Activated CD4-positive, alpha-beta T cell treated with anti-CD3 and anti-CD28 coated beads for 36 hours (primary cell): ENCODE data around the gene CSAG1. TPM values are rescaled to one million over a fixed set of nuclear protein-coding genes. Genes with fewer than 3 reads are reported as not detected.
"Not testable (repeated sequence)": the region's sequence is repeated elsewhere in the genome, so short reads cannot be mapped to it uniquely, and the experiment has no call there.

Source experiments
- ATAC-seq: fragments of 200-7000 bp; cut with Tn5 transposase; one replicate; pipeline ENCODE4 v1.10.0; 2021; ENCODE audit warnings: mild to moderate bottlenecking, moderate library complexity
- CTCF ChIA-PET: fragments of 350-600 bp; sonication (Branson Sonifier 250); formaldehyde crosslinking; loops from one replicate; lab custom pipeline; 2021; ENCODE audit warnings: antibody characterized with exemption; lab: Charles Lee
- POLR2A ChIA-PET: fragments of 350-600 bp; sonication (Branson Sonifier 250); formaldehyde crosslinking; loops from one replicate; lab custom pipeline; 2021; ENCODE audit warnings: antibody characterized with exemption, inconsistent platforms; lab: Charles Lee
- DNase-seq: peaks from one replicate; pipeline ENCODE4 v3.0.0-alpha.2; 2020
- H3K27ac Mint-ChIP-seq: one replicate; pipeline ENCODE4 v1.8.0; 2021; ENCODE audit warnings: mixed read lengths
- H3K27me3 Mint-ChIP-seq: one replicate; pipeline ENCODE4 v1.8.0; 2021; ENCODE audit warnings: mixed read lengths
- H3K36me3 Mint-ChIP-seq: one replicate; pipeline ENCODE4 v1.8.0; 2021; ENCODE audit warnings: low read depth, mixed read lengths
- H3K4me1 Mint-ChIP-seq: one replicate; pipeline ENCODE4 v1.8.0; 2021; ENCODE audit warnings: mixed read lengths
- H3K4me3 Mint-ChIP-seq: one replicate; pipeline ENCODE4 v1.8.0; 2021; ENCODE audit warnings: mild to moderate bottlenecking, moderate library complexity, mixed read lengths
- H3K9me3 Mint-ChIP-seq: one replicate; pipeline ENCODE4 v1.8.0; 2021; ENCODE audit warnings: low read depth, mixed read lengths
- intact Hi-C, 2 experiments: fragments of 100-400 bp; cut with DNase I in 1 of 2; cut with micrococcal nuclease in 1 of 2; formaldehyde crosslinking; loops; one replicate each; pipeline versions ENCODE4 v1.14.2 to v1.15.1; 2022 to 2024; cut with DNase I, micrococcal nuclease
- total RNA-seq, 2 experiments: library from RNA; stranded (reverse); gene quantifications; one replicate each; pipeline ENCODE4 v1.2.3, GENCODE V29; 2021

Gene CSAG1
- total RNA-seq, 2 experiments from 2014 or later = not detected

DNA sequence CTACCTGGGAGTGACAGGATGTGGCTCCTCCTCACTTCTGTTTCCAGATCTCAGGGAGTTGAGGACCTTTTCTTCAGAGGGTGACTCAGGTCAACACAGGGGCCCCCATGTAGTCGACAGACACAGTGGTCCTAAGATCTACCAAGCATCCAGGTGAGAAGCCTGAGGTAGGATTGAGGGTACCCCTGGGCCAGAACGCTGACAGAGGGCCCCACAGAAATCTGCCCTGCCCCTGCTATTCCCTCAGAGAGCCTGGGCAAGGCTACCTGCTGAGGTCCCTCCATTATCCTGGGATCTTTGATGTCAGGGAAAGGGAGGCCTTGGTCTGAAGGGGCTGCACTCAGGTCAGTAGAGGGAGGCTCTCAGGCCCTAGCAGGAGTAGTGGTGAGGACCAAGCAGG, 1.6 kb upstream of the CSAG1 start:
- ChIA-PET POLR2A (no interaction called here), CTCF (no interaction called here)
- H3K36me3 Mint-ChIP-seq = no peaks in the 10 kb centered on the region
- H3K27me3 Mint-ChIP-seq = no peaks in the 10 kb centered on the region
- H3K4me1 Mint-ChIP-seq = no peaks in the 10 kb centered on the region
- intact Hi-C loops = no loop called here
- H3K4me3 Mint-ChIP-seq = no peak overlapping the region
- no peak overlapping the region for H3K27ac Mint-ChIP-seq
- ATAC-seq (no peak), DNase-seq (no peak)
- H3K9me3 Mint-ChIP-seq = no peaks in the 10 kb centered on the region

DNA sequence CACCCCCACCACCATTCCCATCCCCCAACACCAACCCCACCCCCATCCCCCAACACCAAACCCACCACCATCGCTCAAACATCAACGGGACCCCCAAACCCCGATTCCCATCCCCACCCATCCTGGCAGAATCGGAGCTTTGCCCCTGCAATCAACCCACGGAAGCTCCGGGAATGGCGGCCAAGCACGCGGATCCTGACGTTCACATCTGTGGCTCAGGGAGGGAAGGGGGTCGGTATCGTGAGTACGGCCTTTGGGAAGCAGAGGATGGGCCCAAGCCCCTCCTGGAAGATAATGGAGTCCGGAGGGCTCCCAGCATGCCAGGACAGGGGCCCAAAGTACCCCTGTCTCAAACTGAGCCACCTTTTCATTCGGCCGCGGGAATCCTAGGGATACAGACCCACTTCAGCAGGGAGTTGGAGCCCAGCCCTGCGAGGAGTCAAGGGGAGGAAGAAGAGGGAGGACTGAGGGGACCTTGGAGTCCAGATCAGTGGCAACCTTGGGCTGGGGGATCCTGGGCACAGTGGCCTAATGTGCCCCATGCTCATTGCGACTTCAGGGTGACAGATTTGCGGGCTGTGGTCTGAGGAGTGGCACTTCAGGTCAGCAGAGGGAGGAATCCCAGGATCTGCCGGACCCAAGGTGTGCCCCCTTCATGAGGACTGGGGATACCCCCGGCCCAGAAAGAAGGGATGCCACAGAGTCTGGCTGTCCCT, 780 bp upstream of the CSAG1 start:
- intact Hi-C loops, ATAC-seq, CTCF ChIA-PET, POLR2A ChIA-PET, H3K4me1 Mint-ChIP-seq, H3K27ac Mint-ChIP-seq, H3K36me3 Mint-ChIP-seq, DNase-seq, H3K9me3 Mint-ChIP-seq, H3K27me3 Mint-ChIP-seq, H3K4me3 Mint-ChIP-seq: not testable (repeated sequence)

DNA sequence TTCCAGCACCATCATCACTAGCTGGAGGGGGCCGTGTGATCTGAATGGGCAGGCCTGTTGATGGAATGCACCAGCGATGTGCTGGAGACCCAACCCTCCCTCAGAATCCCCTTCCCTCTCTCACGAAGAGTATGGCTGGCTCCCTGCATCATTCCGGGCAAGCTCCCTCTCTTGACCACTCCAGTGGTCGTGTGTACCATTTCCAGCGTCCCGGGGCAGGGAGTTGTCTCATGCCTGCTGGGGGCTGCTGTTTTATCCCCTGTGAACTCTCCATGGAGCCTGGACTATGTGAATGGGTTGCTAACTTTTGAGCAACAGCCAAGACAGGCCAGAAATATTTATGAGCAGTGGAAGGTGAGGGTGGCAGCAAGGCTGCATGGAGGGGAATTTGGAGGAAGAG, 8.1 kb downstream of the CSAG1 start:
- DNase-seq = no peak
- CTCF ChIA-PET = no interaction called here
- Mint-ChIP-seq H3K4me1 (no peaks in the 10 kb centered on the region), H3K27me3 (peaks cover 2% of the 10 kb centered on the region), H3K36me3 (no peaks in the 10 kb centered on the region), H3K4me3 (no peak overlapping the region), H3K27ac (no peak overlapping the region), H3K9me3 (no peaks in the 10 kb centered on the region)
- POLR2A ChIA-PET = no interaction called here
- ATAC-seq = no peak
- intact Hi-C loops = no loop called here

DNA sequence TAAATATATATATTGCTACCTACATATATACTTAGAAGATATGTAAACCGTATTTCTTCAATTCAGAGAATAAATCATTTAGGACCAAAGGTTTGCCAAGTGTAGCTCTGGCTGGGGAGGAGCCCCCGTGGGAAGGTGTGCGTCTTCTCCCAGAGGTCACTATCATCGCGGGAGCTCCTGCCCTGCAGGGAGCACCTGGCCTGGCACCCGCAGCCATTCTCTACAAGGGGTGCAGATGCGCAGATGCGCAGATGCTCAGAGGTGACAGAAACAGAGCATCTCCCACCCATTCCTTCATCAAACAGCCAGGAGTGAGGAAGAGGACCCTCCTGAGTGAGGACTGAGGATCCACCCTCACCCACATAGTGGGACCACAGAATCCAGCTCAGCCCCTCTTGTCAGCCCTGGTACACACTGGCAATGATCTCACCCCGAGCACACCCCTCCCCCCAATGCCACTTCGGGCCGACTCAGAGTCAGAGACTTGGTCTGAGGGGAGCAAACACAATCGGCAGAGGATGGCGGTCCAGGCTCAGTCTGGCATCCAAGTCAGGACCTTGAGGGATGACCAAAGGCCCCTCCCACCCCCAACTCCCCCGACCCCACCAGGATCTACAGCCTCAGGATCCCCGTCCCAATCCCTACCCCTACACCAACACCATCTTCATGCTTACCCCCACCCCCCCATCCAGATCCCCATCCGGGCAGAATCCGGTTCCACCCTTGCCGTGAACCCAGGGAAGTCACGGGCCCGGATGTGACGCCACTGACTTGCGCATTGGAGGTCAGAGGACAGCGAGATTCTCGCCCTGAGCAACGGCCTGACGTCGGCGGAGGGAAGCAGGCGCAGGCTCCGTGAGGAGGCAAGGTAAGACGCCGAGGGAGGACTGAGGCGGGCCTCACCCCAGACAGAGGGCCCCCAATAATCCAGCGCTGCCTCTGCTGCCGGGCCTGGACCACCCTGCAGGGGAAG, 19.4 kb downstream of the CSAG1 start, which contains the start of gene MAGEA2B:
Gene MAGEA2B, plus strand, starts transcription at position 814 of the 973 bp plus-strand sequence. CDS start 2,479 bp downstream, outside the sequence.
- POLR2A ChIA-PET, CTCF ChIA-PET, H3K4me1 Mint-ChIP-seq, ATAC-seq, H3K27me3 Mint-ChIP-seq, DNase-seq, intact Hi-C loops, H3K27ac Mint-ChIP-seq, H3K4me3 Mint-ChIP-seq, H3K9me3 Mint-ChIP-seq, H3K36me3 Mint-ChIP-seq: not testable (repeated sequence)

DNA sequence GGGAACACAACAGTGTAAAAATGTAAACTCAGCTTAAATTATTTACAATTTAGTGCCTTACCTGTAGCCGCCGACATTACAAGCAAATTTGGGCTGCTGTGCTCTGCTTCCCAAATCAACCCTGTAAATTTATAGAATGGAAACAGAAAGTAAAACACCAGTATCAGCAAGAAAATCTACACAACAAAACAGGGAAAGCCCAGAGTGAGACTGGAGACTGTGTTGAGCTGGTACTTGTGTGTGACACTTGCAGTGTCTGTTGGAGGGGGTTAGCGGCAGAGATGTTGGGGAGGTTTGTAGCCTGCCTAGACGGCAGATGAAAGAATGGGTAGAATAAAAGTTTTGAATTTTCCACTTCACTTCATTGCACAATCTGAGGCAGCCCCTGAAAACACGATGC, 20.3 kb downstream of the CSAG1 start:
- POLR2A ChIA-PET = not testable (repeated sequence)

DNA sequence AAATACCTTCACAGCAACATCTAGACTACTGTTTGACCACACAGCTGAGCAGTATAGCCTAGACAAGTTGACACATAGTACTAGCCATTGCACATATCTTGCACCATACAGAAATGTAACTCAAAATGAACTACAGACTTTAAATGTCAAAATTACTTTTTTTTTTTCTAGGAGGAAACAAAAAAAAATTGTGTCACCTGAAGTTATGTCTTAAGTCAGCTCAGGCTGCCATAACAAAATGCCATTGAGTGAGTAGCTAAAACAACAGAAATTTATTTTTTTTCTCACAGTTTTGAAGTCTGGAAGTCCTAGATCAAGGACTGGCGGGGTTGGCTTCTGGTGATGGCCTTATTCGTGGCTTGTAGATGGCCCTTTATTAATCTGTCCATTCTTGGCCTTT, 24.3 kb downstream of the CSAG1 start, which contains the start of gene CSAG2:
Gene CSAG2, minus strand, starts transcription at position 101 of the 400 bp plus-strand sequence. CDS start 161 bp downstream, outside the sequence.
- intact Hi-C loops, H3K27me3 Mint-ChIP-seq, H3K9me3 Mint-ChIP-seq, POLR2A ChIA-PET, H3K4me3 Mint-ChIP-seq, H3K27ac Mint-ChIP-seq, H3K36me3 Mint-ChIP-seq, H3K4me1 Mint-ChIP-seq, CTCF ChIA-PET, DNase-seq, ATAC-seq: not testable (repeated sequence)

More for the DNA sequence above, 20.3 kb downstream of the CSAG1 start:
- H3K36me3 Mint-ChIP-seq, H3K27me3 Mint-ChIP-seq, CTCF ChIA-PET, H3K4me1 Mint-ChIP-seq, H3K27ac Mint-ChIP-seq, intact Hi-C loops, ATAC-seq, DNase-seq, H3K9me3 Mint-ChIP-seq, H3K4me3 Mint-ChIP-seq: not testable (repeated sequence)

DNA sequence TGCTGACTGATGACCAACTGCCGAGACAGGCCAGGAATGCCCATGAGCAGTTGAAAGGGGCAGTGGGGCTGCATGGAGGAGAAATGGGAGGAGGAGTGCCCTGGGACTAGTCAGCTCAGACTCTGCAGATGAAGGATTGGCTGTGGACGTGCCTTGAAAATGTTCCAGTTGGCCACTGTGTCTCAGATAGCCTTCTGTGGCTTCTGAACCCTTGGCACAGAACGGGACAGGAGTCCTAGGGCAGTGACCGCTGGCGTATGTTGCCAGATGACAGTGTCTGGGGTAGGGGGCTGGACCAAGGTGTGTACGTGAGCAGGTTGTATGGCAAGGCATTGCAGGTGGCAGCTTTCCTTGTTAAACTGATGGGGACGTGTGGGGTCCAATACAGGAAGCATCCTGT, 27.0 kb downstream of the CSAG1 start:
- CTCF ChIA-PET, POLR2A ChIA-PET, intact Hi-C loops, H3K4me1 Mint-ChIP-seq, H3K9me3 Mint-ChIP-seq, H3K27me3 Mint-ChIP-seq, DNase-seq, H3K36me3 Mint-ChIP-seq, H3K4me3 Mint-ChIP-seq, H3K27ac Mint-ChIP-seq, ATAC-seq: not testable (repeated sequence)

DNA sequence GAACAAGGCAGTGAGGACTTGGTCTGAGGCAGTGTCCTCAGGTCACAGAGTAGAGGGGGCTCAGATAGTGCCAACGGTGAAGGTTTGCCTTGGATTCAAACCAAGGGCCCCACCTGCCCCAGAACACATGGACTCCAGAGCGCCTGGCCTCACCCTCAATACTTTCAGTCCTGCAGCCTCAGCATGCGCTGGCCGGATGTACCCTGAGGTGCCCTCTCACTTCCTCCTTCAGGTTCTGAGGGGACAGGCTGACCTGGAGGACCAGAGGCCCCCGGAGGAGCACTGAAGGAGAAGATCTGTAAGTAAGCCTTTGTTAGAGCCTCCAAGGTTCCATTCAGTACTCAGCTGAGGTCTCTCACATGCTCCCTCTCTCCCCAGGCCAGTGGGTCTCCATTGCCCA, 33.1 kb downstream of the CSAG1 start:
- POLR2A ChIA-PET, CTCF ChIA-PET, ATAC-seq, H3K9me3 Mint-ChIP-seq, H3K36me3 Mint-ChIP-seq, H3K4me3 Mint-ChIP-seq, DNase-seq, H3K4me1 Mint-ChIP-seq, H3K27me3 Mint-ChIP-seq, intact Hi-C loops, H3K27ac Mint-ChIP-seq: not testable (repeated sequence)

DNA sequence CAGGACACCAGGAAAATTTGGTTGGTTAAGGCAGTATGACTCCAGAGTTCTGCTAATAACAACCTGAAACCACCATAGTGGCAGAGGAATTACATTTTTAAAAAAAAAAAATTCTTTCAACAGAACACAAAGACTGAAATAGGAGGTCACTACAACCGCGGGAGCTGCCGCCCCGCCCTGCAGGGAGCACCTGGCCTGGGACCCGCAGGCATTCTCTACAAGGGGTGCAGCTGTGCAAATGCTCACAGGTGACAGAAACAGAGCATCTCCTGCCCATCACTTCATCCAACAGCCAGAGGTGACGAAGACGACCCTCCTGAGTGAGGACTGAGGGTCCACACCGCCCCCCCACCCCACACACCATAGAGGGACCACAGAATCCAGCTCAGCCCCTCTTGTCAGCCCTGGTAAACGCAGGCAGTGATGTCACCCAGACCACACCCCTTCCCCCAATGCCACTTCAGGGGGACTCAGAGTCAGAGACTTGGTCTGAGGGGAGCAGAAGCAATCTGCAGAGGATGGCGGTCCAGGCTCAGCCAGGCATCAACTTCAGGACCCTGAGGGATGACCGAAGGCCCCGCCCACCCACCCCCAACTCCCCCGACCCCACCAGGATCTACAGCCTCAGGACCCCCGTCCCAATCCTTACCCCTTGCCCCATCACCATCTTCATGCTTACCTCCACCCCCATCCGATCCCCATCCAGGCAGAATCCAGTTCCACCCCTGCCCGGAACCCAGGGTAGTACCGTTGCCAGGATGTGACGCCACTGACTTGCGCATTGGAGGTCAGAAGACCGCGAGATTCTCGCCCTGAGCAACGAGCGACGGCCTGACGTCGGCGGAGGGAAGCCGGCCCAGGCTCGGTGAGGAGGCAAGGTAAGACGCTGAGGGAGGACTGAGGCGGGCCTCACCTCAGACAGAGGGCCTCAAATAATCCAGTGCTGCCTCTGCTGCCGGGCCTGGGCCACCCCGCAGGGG, 35.3 kb downstream of the CSAG1 start, which contains the start of gene MAGEA3:
Gene MAGEA3, plus strand, starts transcription at position 843 of the 980 bp plus-strand sequence. CDS start 2,039 bp downstream, outside the sequence.
- H3K9me3 Mint-ChIP-seq, H3K4me3 Mint-ChIP-seq, H3K36me3 Mint-ChIP-seq, DNase-seq, H3K27ac Mint-ChIP-seq, CTCF ChIA-PET, POLR2A ChIA-PET, H3K4me1 Mint-ChIP-seq, H3K27me3 Mint-ChIP-seq, intact Hi-C loops, ATAC-seq: not testable (repeated sequence)

DNA sequence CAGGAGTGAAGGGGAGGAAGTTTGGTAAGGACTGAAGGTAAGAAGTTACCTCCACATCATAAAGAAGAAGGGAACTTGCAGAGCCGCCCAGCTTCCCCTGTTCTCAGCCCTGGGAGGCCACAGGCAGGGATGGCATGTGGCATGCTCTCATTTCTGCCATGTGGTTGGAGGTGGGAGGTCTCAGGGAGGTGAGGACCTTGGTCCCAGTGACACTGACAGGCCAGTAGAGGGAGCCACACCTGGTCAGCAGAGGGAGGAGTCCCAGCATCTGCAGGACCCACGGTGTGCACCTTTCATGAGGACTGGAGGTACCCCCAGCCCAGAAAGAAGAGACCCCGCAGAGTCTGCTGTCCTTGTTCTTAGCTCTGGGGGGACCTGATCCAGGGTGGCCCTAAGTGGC, 52.5 kb downstream of the CSAG1 start:
- POLR2A ChIA-PET, H3K9me3 Mint-ChIP-seq, intact Hi-C loops, H3K4me1 Mint-ChIP-seq, H3K27ac Mint-ChIP-seq, H3K36me3 Mint-ChIP-seq, H3K4me3 Mint-ChIP-seq, DNase-seq, H3K27me3 Mint-ChIP-seq, CTCF ChIA-PET: not testable (repeated sequence)
- ATAC-seq = peak; percentile 74
